Peyer's patch (tissue), 4 donors: ENCODE results near the gene P2RY12. TPM values are rescaled to one million over a fixed set of nuclear protein-coding genes. Genes with fewer than 3 reads are reported as not detected.

Experiments
- DNase-seq, 3 donors: peaks; one replicate each; pipeline ENCODE4 v3.0.0-alpha.2; 2017 to 2019
- H3K27ac ChIP-seq, 4 donors: fragments of 200-600 bp; sonication (generic); one replicate each; pipeline ENCODE4 v1.5.1; 2016 to 2019
- H3K27me3 ChIP-seq, 2 donors: fragments of 200-600 bp; sonication (generic); one replicate each; pipeline ENCODE4 v1.5.1; 2019
- H3K36me3 ChIP-seq, 3 donors: fragments of 200-600 bp; sonication (generic); one replicate each; pipeline ENCODE4 v1.5.1; 2016 to 2019
- H3K4me1 ChIP-seq, 4 donors: fragments of 200-600 bp; sonication (generic); one replicate each; pipeline ENCODE4 v1.5.1; 2016 to 2019
- H3K4me3 ChIP-seq, 4 donors: fragments of 200-600 bp; sonication (generic); 1 replicate in 3 of 4; 2 replicates in 1 of 4; pipeline ENCODE4 v1.5.1; 2016 to 2019; ENCODE audit warnings: mild to moderate bottlenecking in 1 of 4
- H3K9me3 ChIP-seq, 4 donors: fragments of 200-600 bp; sonication (generic); one replicate each; pipeline ENCODE4 v1.5.1; 2016 to 2019; ENCODE audit warnings: mild to moderate bottlenecking in 1 of 4
- CTCF ChIP-seq, 6 experiments: fragments of 450-650 bp in 4 of 6; fragments of 200-600 bp in 2 of 6; sonication (generic) in 1 of 6; IDR thresholded peaks; one replicate each; pipeline ENCODE4 v1.5.1; 2017 to 2019; ENCODE audit warnings: antibody characterized with exemption in 6 of 6, mild to moderate bottlenecking in 3 of 6, moderate library complexity in 1 of 6
- POLR2A ChIP-seq, 2 donors: fragments of 450-650 bp; IDR thresholded peaks; one replicate each; pipeline ENCODE4 v1.5.1; 2017; ENCODE audit warnings: antibody characterized with exemption in 2 of 2, mild to moderate bottlenecking in 2 of 2, moderate library complexity in 2 of 2
- total RNA-seq, 4 donors: library from RNA; depleted of rRNA; stranded (reverse); fragments of >200 nt; gene quantifications; one replicate each; pipeline ENCODE4 v1.1.0, GENCODE V29; 2016

Gene P2RY12
- total RNA-seq, 4 donors from 2014 or later = 1.7 to 3.3 TPM; not detected in 2

DNA sequence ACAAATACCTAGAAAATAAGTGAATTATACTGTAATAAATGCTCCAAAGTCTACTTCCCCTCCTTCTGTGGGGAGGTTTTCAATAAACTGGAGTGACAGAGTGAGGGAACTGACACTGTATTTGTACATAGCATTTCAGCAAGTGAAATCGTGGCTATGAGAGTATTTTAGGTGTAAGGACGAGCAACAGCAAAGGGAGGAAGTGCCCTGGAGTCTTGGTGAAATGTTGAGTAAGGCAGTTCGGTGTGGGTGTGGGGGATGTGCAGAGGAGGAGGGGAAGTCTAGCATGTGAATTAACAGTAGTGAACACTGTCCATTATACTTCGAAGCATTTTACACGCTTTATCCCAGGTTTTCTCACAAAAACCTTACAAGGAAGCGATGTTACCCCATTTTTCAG lies 37.1 kb downstream of the P2RY12 start:
- Histone ChIP-seq H3K27me3 (no peaks in the 10 kb centered on the region), H3K27ac (no peak overlapping the region), H3K36me3 (no peaks in the 10 kb centered on the region), H3K4me1 (no peaks in the 10 kb centered on the region), H3K4me3 (no peak overlapping the region), H3K9me3 (no peaks in the 10 kb centered on the region)
- TF ChIP-seq CTCF (IDR thresholded peaks at IDR 0.05) = no peak
- TF ChIP-seq POLR2A (IDR thresholded peaks at IDR 0.05) = no peak
- peak in 1 of 3 donors; percentile 45 for DNase-seq

GRCh38 chr3:151346292-151346691 lies 38.3 kb downstream of the P2RY12 start:
- H3K9me3 ChIP-seq = no peaks in the 10 kb centered on the region
- no peak overlapping the region for H3K4me3 ChIP-seq
- H3K36me3 ChIP-seq = no peaks in the 10 kb centered on the region
- DNase-seq = no peak
- no peaks in the 10 kb centered on the region for H3K4me1 ChIP-seq
- H3K27ac ChIP-seq = peak overlapping the region in 1 of 4 donors; percentile 45
- H3K27me3 ChIP-seq = no peaks in the 10 kb centered on the region
- TF ChIP-seq CTCF (IDR thresholded peaks at IDR 0.05) = no peak
- TF ChIP-seq POLR2A (IDR thresholded peaks at IDR 0.05) = no peak

- Histone ChIP-seq H3K27ac (peak overlapping the region in 1 of 4 donors; percentile 45), H3K9me3 (no peaks in the 10 kb centered on the region), H3K27me3 (no peaks in the 10 kb centered on the region), H3K4me1 (no peaks in the 10 kb centered on the region), H3K4me3 (peak overlapping the region in 1 of 4 donors; percentile 16), H3K36me3 (no peaks in the 10 kb centered on the region)
- TF ChIP-seq POLR2A (IDR thresholded peaks at IDR 0.05) (no peak), CTCF (IDR thresholded peaks at IDR 0.05) (no peak)
- DNase-seq = no peak
Observed at GRCh38 chr3:151345859-151346258, 38.7 kb downstream of the P2RY12 start.

DNA sequence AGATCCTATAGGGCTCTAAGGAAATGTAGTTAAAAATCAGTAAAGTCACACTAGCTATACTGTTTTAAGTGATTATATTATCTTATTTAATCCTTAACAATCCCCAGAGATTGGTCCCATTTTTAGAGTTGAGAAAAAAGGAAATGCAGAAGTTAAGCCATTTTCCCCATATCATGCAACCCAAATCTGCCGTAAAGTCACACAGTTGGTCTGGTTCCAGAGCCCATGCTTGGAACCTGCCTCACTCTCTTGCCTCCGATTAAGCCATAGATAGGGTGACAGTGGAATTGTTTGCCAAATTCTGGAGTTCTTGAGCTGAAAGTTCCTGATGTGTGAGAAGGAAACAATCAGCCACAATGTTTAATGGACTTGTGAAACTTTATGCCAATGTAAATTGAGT lies 52.9 kb downstream of the P2RY12 start:
- DNase-seq = no peak
- Histone ChIP-seq H3K27me3 (no peaks in the 10 kb centered on the region), H3K27ac (no peak overlapping the region), H3K4me1 (no peaks in the 10 kb centered on the region), H3K9me3 (no peaks in the 10 kb centered on the region), H3K36me3 (no peaks in the 10 kb centered on the region), H3K4me3 (no peak overlapping the region)
- TF ChIP-seq CTCF (IDR thresholded peaks at IDR 0.05) (no peak), POLR2A (IDR thresholded peaks at IDR 0.05) (no peak)

DNA sequence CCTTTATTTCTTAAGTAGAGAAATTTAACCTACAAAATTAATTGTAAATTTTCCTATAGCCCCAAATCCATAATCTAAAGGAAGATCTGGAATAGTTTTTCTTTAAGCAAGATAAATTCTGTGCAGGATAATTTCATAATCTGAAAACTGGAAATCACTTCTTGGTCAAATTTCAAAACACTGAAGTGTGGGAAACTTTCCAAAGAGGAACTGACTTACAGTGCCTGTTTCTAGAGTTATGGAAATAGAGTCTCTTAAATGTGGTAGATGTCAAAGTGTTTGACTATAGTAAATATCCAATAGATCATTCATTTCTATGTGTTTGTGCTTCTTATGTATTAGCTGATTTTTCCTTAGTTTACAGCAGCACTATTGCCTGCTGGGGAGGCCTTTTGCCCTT lies 53.7 kb downstream of the P2RY12 start:
- Histone ChIP-seq H3K36me3 (no peaks in the 10 kb centered on the region), H3K27ac (no peak overlapping the region), H3K4me1 (no peaks in the 10 kb centered on the region), H3K9me3 (no peaks in the 10 kb centered on the region), H3K27me3 (no peaks in the 10 kb centered on the region), H3K4me3 (no peak overlapping the region)
- no peak for DNase-seq
- TF ChIP-seq CTCF (IDR thresholded peaks at IDR 0.05) = no peak
- TF ChIP-seq POLR2A (IDR thresholded peaks at IDR 0.05) = no peak

DNA sequence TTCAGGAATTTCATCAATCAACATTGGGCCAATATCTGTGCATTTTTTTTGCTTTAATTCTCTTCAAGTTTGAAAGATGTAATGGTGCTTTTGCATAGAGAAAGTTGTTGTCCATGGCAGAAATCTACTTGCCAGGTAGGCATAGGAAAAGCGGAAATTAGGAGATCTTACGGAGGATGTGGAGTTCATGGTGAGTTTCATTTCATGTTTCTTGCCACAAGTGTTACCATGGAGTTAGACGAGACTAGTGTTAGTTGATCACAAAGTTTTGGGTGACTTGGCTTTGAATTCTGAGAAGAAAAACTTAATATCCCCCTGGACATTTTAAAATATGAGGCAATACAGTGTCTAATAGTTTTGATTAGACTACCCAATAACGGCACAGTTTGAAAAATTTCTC lies 54.2 kb downstream of the P2RY12 start:
- TF ChIP-seq POLR2A (IDR thresholded peaks at IDR 0.05) (no peak), CTCF (IDR thresholded peaks at IDR 0.05) (no peak)
- Histone ChIP-seq H3K4me1 (no peaks in the 10 kb centered on the region), H3K36me3 (no peaks in the 10 kb centered on the region), H3K9me3 (no peaks in the 10 kb centered on the region), H3K27me3 (no peaks in the 10 kb centered on the region), H3K27ac (no peak overlapping the region), H3K4me3 (no peak overlapping the region)
- no peak for DNase-seq
